OCI-LY3 (cell line): ENCODE results near the gene RSPO1.

ENCODE experiments used
- EZH2phosphoT487 ChIP-seq: fragments of 200-600 bp; shearing (Covaris generic); IDR thresholded peaks from 2 replicates; pipeline ENCODE4 v1.6.1; 2018; ENCODE audit warnings: antibody characterized with exemption, mixed run types, low read depth
- TF ChIP-seq, protein P1 (sequence below): fragments of 200-600, 300-600 bp; sonication (generic); IDR thresholded peaks from 2 replicates; pipeline ENCODE4 v1.5.1; 2014; ENCODE audit warnings: antibody characterized with exemption, low read length, low read depth

DNA sequence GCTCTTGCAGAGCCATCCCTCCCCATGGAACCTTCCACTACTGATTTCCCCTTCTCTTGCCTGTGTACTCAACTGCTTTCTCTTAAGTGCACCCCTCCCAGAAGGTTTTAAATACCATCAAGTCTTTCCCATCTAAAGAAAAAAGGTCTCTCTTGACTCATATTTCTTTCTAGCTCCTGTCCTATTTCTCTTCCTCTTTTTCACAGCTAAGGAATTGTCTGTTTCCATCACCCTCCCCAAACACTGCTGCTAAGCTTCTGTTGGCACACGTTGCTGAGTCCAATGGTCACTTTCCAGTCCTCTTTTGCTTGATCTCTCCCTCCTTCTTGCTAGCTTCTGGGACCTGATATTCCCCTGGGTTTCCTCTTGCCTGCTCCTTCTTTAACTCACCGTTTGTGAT lies 25.7 kb downstream of the RSPO1 start:
- TF ChIP-seq, protein P1, sequence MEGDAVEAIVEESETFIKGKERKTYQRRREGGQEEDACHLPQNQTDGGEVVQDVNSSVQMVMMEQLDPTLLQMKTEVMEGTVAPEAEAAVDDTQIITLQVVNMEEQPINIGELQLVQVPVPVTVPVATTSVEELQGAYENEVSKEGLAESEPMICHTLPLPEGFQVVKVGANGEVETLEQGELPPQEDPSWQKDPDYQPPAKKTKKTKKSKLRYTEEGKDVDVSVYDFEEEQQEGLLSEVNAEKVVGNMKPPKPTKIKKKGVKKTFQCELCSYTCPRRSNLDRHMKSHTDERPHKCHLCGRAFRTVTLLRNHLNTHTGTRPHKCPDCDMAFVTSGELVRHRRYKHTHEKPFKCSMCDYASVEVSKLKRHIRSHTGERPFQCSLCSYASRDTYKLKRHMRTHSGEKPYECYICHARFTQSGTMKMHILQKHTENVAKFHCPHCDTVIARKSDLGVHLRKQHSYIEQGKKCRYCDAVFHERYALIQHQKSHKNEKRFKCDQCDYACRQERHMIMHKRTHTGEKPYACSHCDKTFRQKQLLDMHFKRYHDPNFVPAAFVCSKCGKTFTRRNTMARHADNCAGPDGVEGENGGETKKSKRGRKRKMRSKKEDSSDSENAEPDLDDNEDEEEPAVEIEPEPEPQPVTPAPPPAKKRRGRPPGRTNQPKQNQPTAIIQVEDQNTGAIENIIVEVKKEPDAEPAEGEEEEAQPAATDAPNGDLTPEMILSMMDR: no peak
- TF ChIP-seq EZH2phosphoT487: no peak
